GM19452 (cell line): ENCODE measurements around the gene RAD51B.

Experiments
- ATAC-seq: cut with Tn5 transposase; IDR thresholded peaks from one replicate; pipeline ENCODE4 v1.9.1; 2021; ENCODE audit not compliant: unreplicated experiment

RAD51B gene

DNA sequence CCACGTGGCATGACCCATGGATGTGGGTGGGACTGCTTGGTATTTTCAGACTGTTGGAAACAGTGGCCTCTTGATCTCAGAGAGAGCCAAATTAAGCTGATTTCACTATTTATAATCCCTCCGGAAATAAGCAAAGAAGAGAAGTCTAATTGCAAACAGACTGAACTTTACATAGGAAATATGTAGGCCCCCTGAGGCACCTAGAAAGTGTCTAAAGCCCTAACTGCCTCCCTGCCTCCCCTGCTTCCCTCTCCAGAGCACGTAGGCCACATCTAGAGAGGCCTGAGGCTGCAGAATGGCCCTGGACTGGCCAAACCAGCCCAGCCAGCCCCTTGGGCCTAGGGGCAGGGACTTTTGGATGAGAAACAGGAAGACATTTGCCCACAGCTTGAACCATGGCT, 849.5 kb downstream of the RAD51B start:
- no peak for ATAC-seq

DNA sequence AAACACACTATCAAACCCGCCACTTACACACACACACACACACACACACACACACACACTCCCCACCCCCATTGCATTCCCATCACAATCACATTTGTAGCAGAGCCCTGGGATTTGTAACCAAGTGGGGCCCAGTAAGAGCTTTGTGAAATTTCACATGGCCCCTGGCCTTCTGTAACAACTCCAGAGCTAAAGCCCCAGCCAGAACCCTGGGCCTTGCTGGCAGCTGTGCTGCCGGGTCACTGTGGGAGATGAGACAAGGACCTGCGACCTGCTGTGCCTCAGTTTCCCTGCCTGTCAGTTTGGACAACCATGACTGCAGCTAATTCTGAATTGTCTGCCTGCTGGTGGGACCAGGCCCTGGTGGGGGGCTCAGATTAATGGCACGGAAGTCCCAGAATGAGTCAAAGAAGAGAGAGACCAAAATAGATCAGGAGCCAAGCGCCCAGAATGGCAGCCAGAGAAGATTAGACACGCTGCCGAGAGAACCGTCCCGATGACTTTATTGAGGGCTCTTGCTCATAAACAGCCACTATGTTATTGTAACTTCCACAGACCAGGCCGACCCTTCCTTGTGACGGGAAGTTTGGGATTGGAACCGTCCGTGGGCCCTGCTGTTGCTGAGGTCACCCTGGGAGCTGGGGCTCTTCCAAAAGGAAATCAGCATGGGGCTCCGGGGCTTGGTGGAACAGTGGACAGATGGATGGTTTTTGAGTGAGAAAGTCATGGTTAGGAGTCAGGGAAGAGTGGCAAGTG, 850.2 kb downstream of the RAD51B start:
- ATAC-seq: no peak

DNA sequence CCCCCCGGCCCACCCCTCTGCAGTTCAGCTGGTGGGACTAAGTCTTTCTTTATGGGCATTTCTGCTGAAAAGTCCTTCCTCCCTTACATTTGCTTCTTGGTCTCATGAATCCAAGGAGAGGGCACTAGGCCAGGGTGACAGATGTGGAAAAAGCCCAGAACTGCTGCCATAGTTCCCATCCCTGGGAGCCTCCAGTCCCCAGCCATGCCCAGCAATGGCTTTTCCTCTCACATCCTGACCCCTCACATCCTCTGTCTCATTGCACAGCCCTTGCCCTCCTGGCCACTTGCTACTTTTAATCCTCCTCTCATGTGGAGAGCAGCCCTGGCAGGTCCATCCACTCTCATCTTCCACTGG, 850.8 kb downstream of the RAD51B start:
- ATAC-seq: no peak

DNA sequence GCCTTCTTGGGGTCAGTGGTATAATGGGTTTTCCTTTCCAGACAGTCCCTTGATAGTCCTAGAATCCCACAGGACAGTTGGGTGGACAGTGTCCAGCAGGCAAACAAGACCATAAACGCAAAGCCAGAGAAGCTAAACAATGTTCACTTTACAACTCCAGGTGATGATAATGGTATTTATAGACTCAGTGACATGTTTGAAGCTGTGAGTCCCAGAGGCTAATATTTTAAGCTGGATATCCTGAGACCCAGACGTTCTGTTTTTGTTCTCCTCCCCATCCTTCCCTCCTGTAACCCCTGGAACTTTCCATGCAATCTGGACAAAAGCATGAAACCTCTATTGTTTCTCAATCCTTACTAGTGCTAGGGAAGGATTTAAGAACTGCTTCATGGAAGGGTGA, 852.3 kb downstream of the RAD51B start:
- no peak for ATAC-seq

DNA sequence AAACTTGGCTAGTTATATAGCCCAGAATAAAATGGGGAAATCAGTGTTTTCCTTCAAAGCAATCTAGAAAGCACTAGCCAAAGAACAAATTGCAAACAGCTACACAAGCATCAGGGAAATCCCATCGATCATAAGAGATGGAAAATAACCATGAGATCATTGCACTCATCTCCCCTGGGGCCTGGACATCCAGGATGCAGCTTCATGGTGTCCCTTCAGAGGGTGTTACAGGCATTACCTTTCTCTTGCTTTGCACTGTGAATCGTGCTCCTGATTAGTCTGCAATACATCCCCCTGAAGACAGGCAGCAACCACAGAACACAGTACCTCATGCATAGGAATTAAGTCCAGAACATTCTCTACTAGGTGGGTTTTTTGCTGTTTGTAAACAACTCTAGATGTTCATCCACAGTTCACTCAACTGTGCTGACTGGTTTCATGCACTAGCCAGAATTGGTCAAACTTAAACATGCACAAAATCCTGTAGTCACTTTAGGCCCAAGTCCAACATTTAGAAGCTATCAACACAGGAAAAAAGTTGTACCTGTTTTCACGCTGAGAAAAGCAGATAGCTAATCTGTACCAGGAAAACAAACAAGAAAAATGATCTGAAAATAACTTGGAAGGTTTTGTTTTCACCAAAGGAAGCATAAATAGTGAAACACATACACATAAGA, 853.2 kb downstream of the RAD51B start:
- ATAC-seq: no peak

DNA sequence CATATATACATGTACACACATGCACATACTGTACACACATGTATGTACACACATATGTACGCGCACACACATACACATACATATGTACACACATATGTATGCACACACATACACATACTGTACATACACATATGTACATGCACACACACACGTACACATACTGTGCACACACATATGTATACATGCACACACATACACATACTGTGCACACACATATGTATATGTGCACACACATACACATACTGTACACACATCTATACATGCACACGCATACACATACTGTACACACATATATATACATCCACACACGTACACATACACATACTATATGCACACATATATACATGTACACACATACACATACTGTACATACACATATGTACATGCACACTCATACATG, 853.9 kb downstream of the RAD51B start:
- no peak for ATAC-seq

DNA sequence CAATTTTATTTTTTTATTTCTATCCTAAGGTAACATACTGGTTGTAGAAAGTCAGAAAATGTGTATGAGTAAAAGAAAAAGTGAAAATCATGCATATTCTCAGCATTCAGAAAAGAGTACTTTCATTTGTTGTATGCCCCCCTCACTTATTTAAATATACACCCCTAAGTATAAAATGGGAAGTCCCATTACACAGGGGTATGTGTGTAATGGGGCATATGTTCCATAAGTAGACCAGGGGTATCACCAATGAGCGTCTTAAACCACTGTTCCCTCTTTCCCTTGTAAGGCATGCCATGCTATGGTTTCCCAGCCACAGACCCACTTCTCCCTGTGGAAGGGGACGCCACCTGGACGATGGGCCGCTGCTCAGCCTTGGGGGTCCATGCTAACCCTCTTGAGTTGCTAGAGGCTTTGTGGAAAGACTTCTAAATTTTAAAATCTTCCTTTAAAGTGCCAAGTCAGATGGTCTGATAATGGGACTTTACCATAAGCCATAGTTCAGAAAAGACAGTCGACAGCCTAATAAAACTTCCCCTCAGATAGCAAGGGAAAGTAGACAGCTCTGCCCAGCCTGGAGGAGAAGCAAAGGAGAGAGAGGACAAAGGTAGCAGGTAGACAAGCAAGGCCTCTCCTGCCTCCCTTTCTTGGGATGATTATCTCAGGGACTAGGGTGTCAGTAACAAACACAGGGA, 855.1 kb downstream of the RAD51B start:
- ATAC-seq: no peak

DNA sequence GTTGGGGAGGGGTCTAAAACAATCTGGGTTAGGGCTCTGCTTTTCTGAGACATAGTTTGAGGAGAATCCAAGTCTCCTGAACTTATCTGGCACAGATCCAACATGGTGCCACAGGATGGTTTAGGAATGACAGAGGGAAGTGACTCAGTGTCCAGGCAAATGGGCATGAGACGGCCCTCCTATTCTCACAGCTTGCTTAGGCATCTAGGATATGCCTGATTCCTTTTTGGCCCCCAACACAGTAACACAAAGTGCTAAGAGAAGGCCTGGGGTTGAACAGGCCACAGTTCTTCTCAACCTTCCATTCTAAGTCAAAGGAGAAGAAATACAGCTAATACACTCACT, 855.6 kb downstream of the RAD51B start:
- no peak for ATAC-seq

DNA sequence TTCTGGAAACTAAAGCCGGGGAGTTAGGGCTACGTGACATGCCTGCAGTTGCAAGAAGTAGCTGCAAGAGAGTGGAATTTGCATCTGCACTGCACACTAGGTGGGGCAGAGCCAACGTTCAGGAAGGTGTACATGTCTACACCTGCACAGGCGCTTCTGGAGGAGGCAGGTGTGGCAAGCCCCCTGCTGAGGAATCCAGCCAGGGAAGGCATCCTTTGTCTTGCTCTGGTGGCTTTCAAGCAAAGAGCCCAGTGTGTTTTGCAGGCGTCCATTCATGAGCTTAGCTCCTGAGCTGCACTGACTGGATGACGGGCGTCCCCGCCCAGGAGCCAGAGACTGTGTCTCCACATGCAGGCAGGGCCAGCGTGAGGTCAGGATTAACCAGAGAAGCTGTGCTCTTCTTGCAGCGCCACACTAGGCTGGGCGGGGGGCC, 856.9 kb downstream of the RAD51B start:
- ATAC-seq: no peak

DNA sequence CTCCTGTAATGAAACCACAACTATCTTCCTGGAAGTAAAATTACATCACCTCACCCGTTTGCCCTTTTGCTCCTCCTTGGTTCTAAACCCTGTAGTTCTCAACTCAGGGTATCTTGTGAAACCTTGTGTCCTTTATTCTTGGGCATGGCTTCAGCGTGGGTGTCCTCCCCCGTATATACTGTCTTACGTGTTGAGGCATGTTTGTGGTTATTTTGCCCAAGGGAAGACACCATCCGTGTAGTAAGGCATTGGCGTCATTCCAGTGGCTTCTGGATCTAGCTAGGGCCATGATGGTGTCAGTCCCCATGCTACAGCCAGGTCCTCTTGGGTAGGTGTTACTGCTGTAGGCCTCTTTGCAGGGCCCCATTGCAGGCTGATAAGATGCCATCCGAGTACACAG, 857.9 kb downstream of the RAD51B start:
- ATAC-seq: no peak

DNA sequence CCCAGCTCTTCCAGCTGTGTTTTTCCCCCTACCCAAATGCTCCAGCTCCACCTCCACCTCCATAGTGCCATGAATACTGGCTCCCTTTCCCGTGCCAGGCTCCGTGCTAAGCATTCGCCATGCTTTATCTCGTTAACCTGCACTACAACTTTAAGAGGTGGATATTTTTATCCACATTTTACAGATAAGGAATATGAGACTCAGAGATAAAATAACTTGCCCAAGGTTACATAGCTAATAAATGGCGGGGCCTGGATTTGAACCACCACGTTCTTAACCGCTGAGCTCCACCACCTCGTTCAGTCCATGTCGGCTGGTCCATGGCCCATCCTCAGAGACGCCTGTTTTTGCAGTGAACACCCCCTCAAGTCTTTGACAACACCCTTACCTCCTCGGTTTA, 858.3 kb downstream of the RAD51B start:
- ATAC-seq: no peak

DNA sequence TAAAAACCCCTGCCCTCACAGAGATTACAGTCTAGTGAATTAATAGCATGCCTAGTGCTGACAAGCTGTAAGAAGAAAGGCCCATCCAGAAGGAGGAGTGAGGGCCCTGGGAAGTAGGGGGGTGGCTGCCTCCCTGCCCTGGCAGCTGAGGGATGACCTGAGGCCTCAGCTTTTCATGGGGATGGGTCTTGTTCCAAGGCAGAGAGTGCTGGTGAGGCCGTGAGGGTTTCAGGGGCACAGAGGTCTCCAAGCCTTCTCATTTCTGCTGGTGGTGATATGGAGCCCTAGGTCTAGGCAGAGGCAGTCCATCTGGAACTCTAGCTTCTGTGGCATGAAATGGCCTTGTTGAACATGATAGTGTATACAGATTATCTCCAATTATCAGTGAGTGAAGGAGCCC, 858.9 kb downstream of the RAD51B start:
- no peak for ATAC-seq

DNA sequence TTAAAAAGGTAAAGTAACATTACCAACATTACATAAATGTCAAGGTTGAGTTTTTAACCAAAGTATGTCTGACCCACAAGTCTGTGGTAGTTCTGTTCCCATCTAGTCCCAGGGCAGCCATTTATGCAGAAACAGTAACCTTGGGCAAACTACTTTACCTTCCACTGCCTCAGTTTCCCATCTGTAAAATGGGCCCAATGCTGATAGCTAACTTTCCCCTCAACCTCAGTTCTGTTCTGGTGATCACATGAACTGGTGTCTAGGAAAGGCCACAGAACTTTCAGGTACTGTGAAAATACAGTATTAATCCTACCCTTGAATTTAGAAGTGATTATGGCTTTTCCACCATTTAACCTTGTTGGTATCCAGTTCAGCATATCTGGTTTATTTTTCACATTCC, 859.7 kb downstream of the RAD51B start:
- ATAC-seq: no peak

DNA sequence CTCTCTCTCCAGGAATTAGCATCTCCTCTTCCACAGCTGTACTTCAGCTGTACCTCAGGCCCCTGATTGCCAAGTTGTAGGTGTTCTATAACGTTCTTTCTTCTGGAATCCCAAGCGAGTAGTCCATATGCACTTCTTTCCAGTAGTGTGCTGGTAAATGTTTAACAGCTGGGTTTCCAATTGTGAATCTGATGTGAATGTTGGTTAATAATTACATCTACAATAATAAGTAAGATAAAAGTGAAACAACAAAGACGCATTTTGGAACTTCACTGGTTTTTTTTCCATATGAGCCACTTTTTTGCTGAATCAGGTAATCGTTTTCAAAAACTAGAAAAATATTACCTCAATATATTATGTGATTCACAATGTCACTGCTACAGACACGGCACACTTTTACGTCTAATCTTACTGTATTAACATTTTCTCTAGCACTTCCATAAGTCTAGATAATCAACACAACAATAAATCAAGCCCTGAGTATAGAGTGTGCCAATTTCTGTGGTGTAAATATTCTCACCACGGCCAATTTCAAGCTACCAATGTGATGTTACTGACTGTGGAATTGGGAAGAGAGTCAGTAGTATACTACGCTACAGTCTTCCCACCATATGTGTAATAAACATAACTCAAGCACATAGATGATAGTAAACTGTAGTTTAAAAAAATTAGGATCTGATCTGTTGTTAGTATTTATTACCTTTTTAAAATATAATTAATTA, 860.3 kb downstream of the RAD51B start:
- no peak for ATAC-seq

DNA sequence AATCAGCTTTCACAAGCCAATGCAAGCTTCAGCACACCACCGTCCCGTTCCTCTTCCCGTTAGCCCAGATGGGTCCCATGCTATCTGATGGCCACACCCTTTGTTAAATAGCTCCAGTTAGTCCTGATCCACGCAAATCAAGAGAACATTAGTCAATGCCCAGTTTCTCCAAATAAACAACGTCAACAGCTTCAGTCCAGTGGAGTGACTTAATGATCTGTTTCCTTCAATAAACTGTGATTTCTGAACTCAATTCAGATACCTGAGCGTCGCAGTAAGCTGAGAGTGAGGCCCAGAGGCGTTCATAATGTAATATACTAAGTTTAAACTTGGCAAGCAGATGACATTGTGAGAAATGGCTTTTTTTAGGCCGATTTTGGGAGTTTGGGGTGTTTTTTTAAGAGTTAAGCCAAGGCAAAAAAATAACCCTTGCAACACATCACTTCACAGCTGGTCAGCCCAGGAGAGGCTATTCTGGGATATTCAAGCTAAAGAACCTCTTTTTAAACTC, 861.0 kb downstream of the RAD51B start:
- no peak for ATAC-seq

DNA sequence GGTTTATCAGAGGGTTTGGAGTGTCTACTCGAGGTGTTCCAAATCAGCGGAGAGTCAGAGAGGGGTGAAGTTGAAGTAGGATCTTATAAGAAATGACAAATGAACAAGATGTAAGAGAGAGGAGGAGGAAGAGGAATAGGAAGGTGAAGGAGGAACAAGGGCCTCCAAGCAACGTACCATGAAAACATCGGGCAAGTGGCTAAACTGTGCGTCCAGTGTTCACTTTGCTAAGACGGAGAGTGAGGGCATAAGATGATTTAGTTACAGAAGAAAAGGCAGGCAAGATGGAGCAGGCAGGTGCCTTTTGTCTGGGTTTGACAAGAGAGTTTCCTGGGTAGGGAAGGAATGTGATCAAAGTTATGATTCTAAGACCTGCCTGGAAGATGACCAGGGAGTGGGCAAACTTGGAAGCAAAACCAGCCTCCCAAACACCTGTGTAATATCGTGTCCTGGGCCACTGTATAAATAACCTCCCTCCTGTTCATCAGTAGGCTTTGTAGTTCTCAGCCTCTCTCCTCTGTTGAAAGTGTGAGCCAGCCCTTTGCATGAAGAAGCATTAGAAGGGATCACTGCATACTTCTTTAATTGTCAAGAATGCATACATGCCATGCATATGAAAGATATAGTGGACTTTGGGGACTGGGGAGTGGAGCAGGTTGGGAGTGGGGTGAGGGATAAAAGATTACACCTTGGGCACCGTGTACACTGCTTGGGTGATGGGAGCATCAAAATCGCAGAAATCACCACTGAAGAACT, 861.9 kb downstream of the RAD51B start:
- no peak for ATAC-seq

DNA sequence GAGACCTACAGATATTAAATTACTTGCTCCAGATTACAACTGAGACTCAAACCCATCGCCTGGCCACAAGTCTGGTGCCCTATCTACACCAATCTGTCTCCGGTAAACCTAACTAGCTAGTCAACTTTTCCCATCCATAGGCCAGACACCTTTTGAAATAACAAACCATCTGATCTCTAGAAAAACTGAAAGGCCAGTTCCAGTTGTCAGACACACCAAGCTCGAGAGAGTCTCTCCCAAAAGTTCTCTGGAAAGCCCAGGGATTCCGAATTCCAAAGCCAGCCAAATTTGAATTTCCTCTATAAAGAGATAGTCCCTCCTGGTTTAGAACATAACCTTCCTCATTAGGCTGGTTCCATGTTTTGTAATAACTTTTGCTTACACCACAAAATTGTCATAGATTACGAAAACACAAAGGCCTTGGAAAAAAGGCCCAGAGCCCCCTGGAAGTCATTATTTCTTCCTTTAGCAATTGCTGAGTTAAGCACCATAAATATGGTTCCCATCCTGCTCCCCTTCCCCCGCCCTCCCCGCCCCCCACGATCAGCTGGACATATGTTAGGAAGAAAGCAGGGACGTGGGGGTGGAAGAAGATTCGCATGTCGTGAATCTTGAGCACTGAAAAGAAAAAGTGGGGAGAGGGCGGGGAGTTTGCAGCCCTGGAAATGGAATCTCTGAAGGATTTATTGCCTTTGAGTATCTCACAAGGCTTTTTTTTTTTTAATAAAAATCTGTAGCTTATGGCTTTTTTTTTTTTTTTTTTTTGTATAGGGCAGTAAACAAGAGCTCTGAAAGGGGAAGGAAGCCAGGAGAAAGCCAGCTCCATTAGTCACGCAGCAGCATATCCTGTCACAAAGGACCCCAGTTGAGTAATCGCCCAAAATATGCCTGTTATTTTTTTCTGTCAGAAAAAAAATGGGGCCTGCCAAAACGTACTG, 862.9 kb downstream of the RAD51B start:
- no peak for ATAC-seq

DNA sequence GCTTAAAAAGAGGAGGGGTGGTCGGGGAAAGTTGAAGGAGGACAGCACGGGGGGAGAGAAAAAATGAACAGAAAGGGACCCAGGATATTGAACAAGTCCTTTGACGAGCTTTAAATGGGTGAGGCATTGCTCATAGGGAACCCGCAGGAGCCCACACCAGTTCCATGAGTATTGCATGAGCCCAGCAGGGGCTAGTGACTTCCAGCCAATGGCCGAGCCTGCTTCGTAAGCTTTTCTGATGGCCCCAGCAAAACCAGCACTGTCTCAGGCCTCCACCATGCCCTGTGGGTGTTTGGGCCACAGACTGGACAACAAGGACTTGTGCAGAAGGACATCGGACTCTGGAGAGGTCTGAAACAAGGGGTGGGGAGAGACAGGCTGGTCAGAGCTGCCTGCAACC, 863.7 kb downstream of the RAD51B start:
- no peak for ATAC-seq
